ENCODE data around the gene CITED2. TPM values are rescaled to one million over a fixed set of nuclear protein-coding genes. Genes with fewer than 3 reads are reported as not detected.

Gene CITED2
- total and polyA plus RNA-seq, 8 donors = 8.0 to 75.1 (median 38.2) TPM

- ATAC-seq (no peak), DNase-seq (no peak), FAIRE-seq (no peak)
- H3K9me3 ChIP-seq = no peaks in the 10 kb centered on the region
- no peak overlapping the region for H3K4me3 ChIP-seq
- no peak for TF ChIP-seq CTCF (IDR thresholded peaks at IDR 0.05)
- no peaks in the 10 kb centered on the region for H3K36me3 ChIP-seq
- H3K27ac ChIP-seq = no peak overlapping the region
- no peaks in the 10 kb centered on the region for H3K27me3 ChIP-seq
- intact Hi-C loops (cut with DNase I) = loop anchor here in 2 of 3 donors (10.0 kb wide), 4 partner anchors 207 to 1537 kb away; no protein-coding TSS in a partner anchor
- H3K4me1 ChIP-seq = peaks cover 0 to 9% (median 5%) of the 10 kb centered on the region in 3 donors
These were observed 3.8 kb upstream of the CITED2 start for GRCh38 chr6:139378226-139378625.

GRCh38 chr6:139376604-139377218 is 2.3 kb upstream of the CITED2 start:
- Histone ChIP-seq H3K4me1 (peaks cover 0 to 9% (median 5%) of the 10 kb centered on the region in 3 donors), H3K9me3 (no peaks in the 10 kb centered on the region), H3K27ac (peak overlapping the region; percentile 96 to 99 (median 98)), H3K27me3 (no peaks in the 10 kb centered on the region), H3K36me3 (no peaks in the 10 kb centered on the region), H3K4me3 (peak overlapping the region in 3 of 4 donors; percentile 74 to 91 (median 84))
- peak; percentile 13 to 44 (median 30) for ATAC-seq
- DNase-seq = peak in 4 of 6 donors; percentile 68 to 85 (median 84)
- no peak for FAIRE-seq
- intact Hi-C loops (cut with DNase I) = loop anchor here in 2 of 3 donors (10.0 kb wide), 4 partner anchors 208 to 1538 kb away; no protein-coding TSS in a partner anchor
- 12 to 14% methylated on average over 5 of the region's 5 CpGs for WGBS, 2 donors
- TF ChIP-seq CTCF (IDR thresholded peaks at IDR 0.05) = peak in 3 of 4 donors; percentile 11 to 28 (median 20)

- DNase-seq = peak in 1 of 6 donors; percentile 20
These were observed 1.5 kb upstream of the CITED2 start for GRCh38 chr6:139376017-139376330.

GRCh38 chr6:139375226-139376016 is 973 bp upstream of the CITED2 start:
- no peak for FAIRE-seq
- intact Hi-C loops (cut with DNase I) = loop anchor here in 2 of 3 donors (10.0 kb wide), 4 partner anchors 209 to 1539 kb away; no protein-coding TSS in a partner anchor
- Histone ChIP-seq H3K27me3 (no peaks in the 10 kb centered on the region), H3K4me3 (peak overlapping the region; percentile 74 to 93 (median 88)), H3K27ac (peak overlapping the region; percentile 96 to 99 (median 98)), H3K4me1 (peaks cover 0 to 19% (median 11%) of the 10 kb centered on the region in 3 donors), H3K36me3 (no peaks in the 10 kb centered on the region), H3K9me3 (no peaks in the 10 kb centered on the region)
- DNase-seq = peak; percentile 92 to 95 (median 93)
- peak; percentile 77 to 84 (median 79) for ATAC-seq
- TF ChIP-seq CTCF (IDR thresholded peaks at IDR 0.05) = no peak
- WGBS, 2 donors = 0% methylated on average over 44 of the region's 44 CpGs

More at GRCh38 chr6:139376017-139376330, 1.5 kb upstream of the CITED2 start:
- Histone ChIP-seq H3K4me1 (peaks cover 0 to 13% (median 6%) of the 10 kb centered on the region in 3 donors), H3K27ac (peak overlapping the region; percentile 96 to 99 (median 98)), H3K27me3 (no peaks in the 10 kb centered on the region), H3K36me3 (no peaks in the 10 kb centered on the region), H3K9me3 (no peaks in the 10 kb centered on the region), H3K4me3 (peak overlapping the region; percentile 74 to 93 (median 88))
- FAIRE-seq (no peak), ATAC-seq (peak in 2 of 4 donors; percentile 3 to 8)
- no peak for TF ChIP-seq CTCF (IDR thresholded peaks at IDR 0.05)
- intact Hi-C loops (cut with DNase I) = loop anchor here in 2 of 3 donors (10.0 kb wide), 4 partner anchors 209 to 1539 kb away; no protein-coding TSS in a partner anchor
- 0 to 1% methylated on average over 11 of the region's 11 CpGs for WGBS, 2 donors
